Nephron (organoid): ENCODE measurements around the gene CETN1.
A peak's percentile ranks its signal among the peaks of the same experiment; 100 is the strongest.

Experiments
- H3K27ac Mint-ChIP-seq, 3 experiments: 2 replicates each; pipeline ENCODE4 v1.8.0; 2020; ENCODE audit warnings: mixed read lengths in 3 of 3, mild to moderate bottlenecking in 2 of 3, moderate library complexity in 1 of 3
- H3K27me3 Mint-ChIP-seq: 2 replicates; pipeline ENCODE4 v1.8.0; 2021; ENCODE audit warnings: low read depth, mild to moderate bottlenecking, moderate library complexity, mixed read lengths
- H3K36me3 Mint-ChIP-seq: 2 replicates; pipeline ENCODE4 v1.8.0; 2020; ENCODE audit warnings: low read depth, mixed read lengths
- H3K4me1 Mint-ChIP-seq: 2 replicates; pipeline ENCODE4 v1.8.0; 2020; ENCODE audit warnings: mixed read lengths
- H3K4me3 Mint-ChIP-seq, 3 experiments: 2 replicates each; pipeline ENCODE4 v1.8.0; 2020; ENCODE audit warnings: mild to moderate bottlenecking in 3 of 3, mixed read lengths in 3 of 3, moderate library complexity in 2 of 3
- H3K9me3 Mint-ChIP-seq: 2 replicates; pipeline ENCODE4 v1.8.0; 2020; ENCODE audit warnings: mixed read lengths
- CTCF ChIP-seq, 3 experiments: fragments of 200-600 bp; sonication (generic); IDR thresholded peaks; one replicate each; pipeline ENCODE4 v1.5.0; 2021; ENCODE audit warnings: antibody characterized with exemption in 3 of 3; ENCODE audit not compliant: unreplicated experiment in 3 of 3

The CETN1 gene

GRCh38 chr18:581096-581495 is 916 bp downstream of the CETN1 start:
- no peak for TF ChIP-seq CTCF (IDR thresholded peaks at IDR 0.05; ENCODE audit: unreplicated experiment in 3 of 3)
- Mint-ChIP-seq H3K4me1 (peaks cover 34% of the 10 kb centered on the region), H3K9me3 (peaks cover 5% of the 10 kb centered on the region), H3K36me3 (no peaks in the 10 kb centered on the region), H3K27me3 (peaks cover 3% of the 10 kb centered on the region), H3K27ac (no peak overlapping the region), H3K4me3 (no peak overlapping the region)

GRCh38 chr18:582465-582864 is 2.3 kb downstream of the CETN1 start:
- Mint-ChIP-seq H3K27ac (peak overlapping the region in 1 of 3 experiments; percentile 54), H3K36me3 (no peaks in the 10 kb centered on the region), H3K9me3 (peaks cover 5% of the 10 kb centered on the region), H3K4me1 (peaks cover 29% of the 10 kb centered on the region), H3K4me3 (no peak overlapping the region), H3K27me3 (peaks cover 3% of the 10 kb centered on the region)
- no peak for TF ChIP-seq CTCF (IDR thresholded peaks at IDR 0.05; ENCODE audit: unreplicated experiment in 3 of 3)

GRCh38 chr18:595068-595467 is 14.9 kb downstream of the CETN1 start:
- no peak overlapping the region for H3K4me3 Mint-ChIP-seq
- no peak for TF ChIP-seq CTCF (IDR thresholded peaks at IDR 0.05; ENCODE audit: unreplicated experiment in 3 of 3)
- H3K9me3 Mint-ChIP-seq, result peaks cover 6% of the 10 kb centered on the region
- peaks cover 24% of the 10 kb centered on the region for H3K4me1 Mint-ChIP-seq
- H3K36me3 Mint-ChIP-seq, result no peaks in the 10 kb centered on the region
- H3K27ac Mint-ChIP-seq, result no peak overlapping the region
- no peaks in the 10 kb centered on the region for H3K27me3 Mint-ChIP-seq

- TF ChIP-seq CTCF (IDR thresholded peaks at IDR 0.05; ENCODE audit: unreplicated experiment in 3 of 3), result no peak
- peaks cover 2% of the 10 kb centered on the region for H3K9me3 Mint-ChIP-seq
- H3K27me3 Mint-ChIP-seq, result no peaks in the 10 kb centered on the region
- H3K4me3 Mint-ChIP-seq, result peak overlapping the region in 2 of 3 experiments; percentile 27 to 43
- no peaks in the 10 kb centered on the region for H3K36me3 Mint-ChIP-seq
- peaks cover 30% of the 10 kb centered on the region for H3K4me1 Mint-ChIP-seq
- H3K27ac Mint-ChIP-seq, result peak overlapping the region in 2 of 3 experiments; percentile 44 to 86
These were observed 15.4 kb downstream of the CETN1 start for GRCh38 chr18:595571-595970.

- Mint-ChIP-seq H3K36me3 (no peaks in the 10 kb centered on the region), H3K4me3 (peak overlapping the region; percentile 51 to 61 (median 56)), H3K27ac (peak overlapping the region in 2 of 3 experiments; percentile 61 to 86), H3K27me3 (no peaks in the 10 kb centered on the region), H3K4me1 (peaks cover 30% of the 10 kb centered on the region), H3K9me3 (peaks cover 2% of the 10 kb centered on the region)
- no peak for TF ChIP-seq CTCF (IDR thresholded peaks at IDR 0.05; ENCODE audit: unreplicated experiment in 3 of 3)
These were observed 16.2 kb downstream of the CETN1 start for GRCh38 chr18:596288-596881.

- Mint-ChIP-seq H3K27me3 (no peaks in the 10 kb centered on the region), H3K4me1 (peaks cover 30% of the 10 kb centered on the region), H3K9me3 (no peaks in the 10 kb centered on the region), H3K27ac (peak overlapping the region; percentile 84 to 97 (median 92)), H3K4me3 (peak overlapping the region; percentile 46 to 86 (median 82)), H3K36me3 (no peaks in the 10 kb centered on the region)
- TF ChIP-seq CTCF (IDR thresholded peaks at IDR 0.05; ENCODE audit: unreplicated experiment in 3 of 3), result no peak
These were observed 18.0 kb downstream of the CETN1 start for GRCh38 chr18:598124-598589.
